ENCODE results near the gene ST6GALNAC1.

Gene ST6GALNAC1

GRCh38 chr17:76676629-76677028 is 33.1 kb upstream of the ST6GALNAC1 start:
- no peak for DNase-seq (ENCODE audit: low read depth, low spot score)

DNA sequence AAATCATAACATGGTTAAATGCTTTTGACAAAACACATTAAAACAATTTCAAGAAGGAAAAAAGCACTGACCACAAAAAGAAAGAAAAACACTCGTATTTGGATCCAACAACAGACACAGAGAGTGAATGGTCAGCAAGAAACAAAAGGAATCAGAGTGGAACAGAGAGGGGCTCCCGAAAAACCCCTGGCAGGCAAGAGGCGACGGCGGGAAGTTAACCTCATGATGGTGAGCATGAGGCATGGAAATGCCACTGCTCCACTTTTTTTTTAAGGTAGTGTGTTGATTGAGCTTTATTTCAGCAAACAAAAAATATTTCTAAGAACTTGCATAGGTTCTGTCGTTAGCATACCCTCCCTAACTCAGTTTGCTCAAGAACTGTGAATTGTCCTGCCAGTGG is 32.1 kb upstream of the ST6GALNAC1 start:
- no peak for DNase-seq (ENCODE audit: low read depth, low spot score)

DNA sequence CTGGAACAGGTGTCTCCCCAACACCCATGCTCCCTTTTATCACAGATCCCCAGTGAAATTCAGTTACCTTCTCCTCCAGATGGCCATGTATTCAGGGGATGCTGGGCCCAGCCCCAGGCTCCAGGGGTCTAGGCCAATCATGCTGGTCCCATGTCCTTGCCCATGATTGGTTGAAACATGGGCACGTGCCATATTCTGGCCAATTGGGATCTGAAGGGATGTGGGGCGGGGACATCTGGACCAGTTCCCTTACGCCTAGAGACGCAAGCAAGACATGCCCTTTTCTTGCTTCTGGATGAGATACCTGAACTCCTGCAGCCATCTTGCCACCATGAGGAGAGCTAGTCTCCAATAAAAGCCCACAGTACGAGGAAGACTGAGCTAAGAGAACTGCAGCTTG is 31.0 kb upstream of the ST6GALNAC1 start:
- no peak for DNase-seq (ENCODE audit: low read depth, low spot score)

- no peak for DNase-seq (ENCODE audit: low read depth, low spot score)
Observed at GRCh38 chr17:76673729-76674128, 30.2 kb upstream of the ST6GALNAC1 start.

DNA sequence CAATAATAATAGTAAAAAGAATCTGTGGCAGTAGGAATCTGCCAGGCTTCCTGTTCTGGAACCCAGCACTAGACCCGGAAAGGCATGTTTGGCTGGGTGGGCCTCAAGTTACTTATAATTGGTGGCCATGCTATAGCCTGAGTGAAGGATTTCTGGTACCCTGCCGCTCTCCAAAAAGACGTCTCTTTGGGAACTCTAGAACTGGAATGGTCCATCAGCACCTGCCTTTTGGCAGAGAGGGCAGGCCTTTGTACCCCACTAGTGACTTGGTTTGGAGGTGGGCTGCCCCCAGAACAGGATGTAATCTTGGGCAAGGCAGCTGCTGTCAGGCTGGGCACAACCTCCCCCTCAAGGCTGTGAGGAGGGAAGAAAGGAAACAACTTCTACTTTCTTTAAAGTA is 29.3 kb upstream of the ST6GALNAC1 start:
- no peak for DNase-seq (ENCODE audit: low read depth, low spot score)

GRCh38 chr17:76672270-76672851 is 28.8 kb upstream of the ST6GALNAC1 start:
- DNase-seq (ENCODE audit: low read depth, low spot score), result no peak

- no peak for DNase-seq (ENCODE audit: low read depth, low spot score)
Observed at GRCh38 chr17:76671912-76672262, 28.3 kb upstream of the ST6GALNAC1 start.

DNA sequence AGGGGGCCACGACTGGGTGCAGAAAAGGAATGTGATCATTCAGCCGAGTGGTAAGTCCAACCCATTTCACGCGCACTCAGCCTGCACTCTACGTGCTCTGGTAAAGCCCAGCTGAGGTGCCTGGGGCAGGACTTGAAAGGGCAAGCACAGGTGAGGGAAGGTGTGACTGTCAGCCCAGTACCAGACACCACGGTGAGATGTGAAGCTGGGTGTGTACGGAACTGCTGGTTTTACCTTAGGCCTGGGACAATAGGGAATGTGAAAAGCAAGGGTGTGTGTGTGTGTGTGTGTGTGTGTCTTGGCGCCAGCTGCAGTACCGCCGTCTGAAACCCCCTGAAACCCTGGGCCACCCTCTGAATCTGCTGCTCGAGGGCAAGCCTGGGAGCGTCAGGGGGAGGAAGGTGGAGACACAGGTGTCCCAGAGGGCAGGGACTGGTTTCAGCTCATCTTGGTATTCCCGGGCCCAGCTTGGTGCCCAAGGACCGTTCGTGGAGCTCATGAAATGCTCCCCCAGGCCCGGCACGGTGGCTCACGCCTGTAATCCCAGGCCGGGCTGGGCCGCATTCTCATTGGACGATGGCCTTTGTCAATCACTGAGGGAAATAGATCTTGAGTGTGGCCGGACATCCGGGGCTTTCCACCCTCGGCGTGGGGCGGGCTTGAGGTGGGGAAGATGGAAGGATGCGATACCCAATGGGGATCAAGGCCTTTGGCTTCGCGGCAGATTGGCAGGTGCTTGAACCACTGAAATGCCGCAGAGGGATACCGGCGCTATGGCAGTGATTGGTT is 27.8 kb upstream of the ST6GALNAC1 start:
- DNase-seq (ENCODE audit: low read depth, low spot score), result peak; percentile 100

DNA sequence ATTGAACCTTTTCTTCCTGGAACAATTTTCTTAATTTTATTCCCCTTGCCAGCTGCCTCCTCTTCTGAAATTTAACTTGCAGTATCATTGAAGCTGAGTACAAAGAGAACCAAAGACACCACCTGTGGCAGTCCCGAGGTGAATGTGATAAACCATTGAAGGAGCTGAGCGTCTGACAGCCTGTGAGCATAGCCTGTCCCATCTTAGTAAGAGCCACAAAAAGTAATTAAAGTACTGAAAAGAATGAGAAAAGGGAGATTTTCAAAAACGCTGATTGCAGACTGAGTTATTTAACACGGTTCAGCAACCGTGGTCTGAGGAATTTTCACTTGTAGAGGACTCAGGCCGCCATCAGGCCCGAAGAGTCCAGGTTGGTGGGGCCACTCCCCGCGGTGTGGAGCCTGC is 27.2 kb upstream of the ST6GALNAC1 start:
- DNase-seq (ENCODE audit: low read depth, low spot score), result no peak

DNA sequence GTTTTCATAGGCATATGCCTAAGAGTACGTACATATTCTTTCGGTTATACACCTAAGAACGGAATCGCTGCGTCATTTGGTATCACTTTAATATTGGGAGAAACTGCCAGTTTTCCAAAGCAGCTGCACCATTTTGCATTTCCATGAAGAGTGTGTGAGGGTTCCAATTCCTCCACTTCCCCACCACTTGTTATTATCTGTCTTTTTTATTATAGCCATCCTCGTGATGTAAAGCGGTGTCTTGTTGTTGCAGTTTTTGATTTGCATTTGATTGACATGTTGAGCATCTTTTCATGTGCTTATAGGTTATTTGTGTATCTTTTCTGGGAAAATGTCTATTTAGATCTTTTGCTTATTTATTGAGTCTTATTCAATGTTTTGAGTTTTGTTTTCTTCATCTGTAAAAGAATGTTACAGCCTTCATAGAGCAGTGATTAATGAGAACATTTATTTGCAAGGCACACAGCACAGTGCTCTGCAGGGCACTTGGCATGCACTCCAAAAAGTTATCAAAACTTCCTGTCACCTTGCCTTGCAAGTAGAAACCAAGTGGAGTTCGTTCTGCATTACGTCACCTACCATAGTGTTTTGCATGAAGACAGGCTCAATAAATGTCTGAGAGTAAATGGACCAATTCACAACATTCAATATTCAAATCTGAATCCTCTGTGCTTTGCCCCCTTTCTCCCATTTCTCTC is 26.6 kb upstream of the ST6GALNAC1 start:
- DNase-seq (ENCODE audit: low read depth, low spot score), result no peak

GRCh38 chr17:76667786-76668453 is 24.4 kb upstream of the ST6GALNAC1 start:
- no peak for DNase-seq (ENCODE audit: low read depth, low spot score)

DNA sequence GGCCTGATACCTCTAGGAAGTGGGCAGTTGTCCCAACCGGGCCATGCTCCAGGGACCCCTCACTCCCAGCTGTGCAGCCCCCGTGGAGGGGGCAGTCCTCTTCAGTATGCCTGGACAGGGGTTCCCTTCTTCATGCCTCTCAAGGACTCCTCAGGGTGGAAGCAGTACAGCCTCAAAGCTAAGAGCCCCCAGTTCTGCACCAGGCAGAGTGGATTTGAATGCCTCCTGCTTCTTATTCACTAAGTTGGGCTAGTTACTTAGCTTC is 23.9 kb upstream of the ST6GALNAC1 start:
- DNase-seq (ENCODE audit: low read depth, low spot score), result no peak

- DNase-seq (ENCODE audit: low read depth, low spot score), result no peak
Observed at GRCh38 chr17:76660656-76661042, 17.1 kb upstream of the ST6GALNAC1 start.

DNA sequence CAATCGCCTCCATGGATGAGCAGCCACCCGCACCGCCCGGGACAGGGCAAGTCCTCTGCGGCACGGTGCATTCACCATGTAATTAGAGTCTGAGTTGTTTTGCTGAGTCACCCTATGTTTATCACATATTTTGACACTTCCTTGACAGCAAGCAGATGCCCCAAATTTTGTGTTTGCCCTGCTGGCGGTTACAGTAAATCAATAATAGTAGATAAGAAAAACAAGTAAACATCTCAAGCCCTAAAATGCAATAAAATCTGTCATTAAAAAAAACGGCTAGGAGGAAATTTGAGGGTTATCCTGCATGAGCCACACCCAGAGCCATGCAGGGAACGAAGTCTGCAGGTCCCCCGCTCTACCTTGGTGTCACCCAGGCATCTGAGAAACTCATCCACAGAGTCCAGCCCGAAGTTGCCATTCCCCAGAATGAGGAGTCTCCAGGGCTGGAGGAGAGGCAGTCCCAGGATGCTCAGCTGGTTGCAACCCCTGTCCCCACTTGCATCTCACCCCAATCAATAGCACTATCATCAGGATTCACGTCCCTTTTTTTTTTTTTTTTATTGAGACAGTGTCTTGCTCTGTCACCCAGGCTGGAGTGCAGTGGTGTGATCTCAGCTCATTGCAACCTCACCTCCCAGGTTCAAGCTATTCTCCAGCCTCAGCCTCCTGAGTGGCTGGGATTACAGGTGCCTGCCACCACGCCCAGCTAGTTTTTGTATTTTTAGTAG is 16.5 kb upstream of the ST6GALNAC1 start:
- DNase-seq (ENCODE audit: low read depth, low spot score), result no peak

GRCh38 chr17:76658242-76658662 is 14.7 kb upstream of the ST6GALNAC1 start:
- no peak for DNase-seq (ENCODE audit: low read depth, low spot score)

- no peak for DNase-seq (ENCODE audit: low read depth, low spot score)
Observed at GRCh38 chr17:76657505-76658241, 14.1 kb upstream of the ST6GALNAC1 start.

GRCh38 chr17:76654408-76654807 is 10.9 kb upstream of the ST6GALNAC1 start:
- DNase-seq (ENCODE audit: low read depth, low spot score), result no peak

- DNase-seq (ENCODE audit: low read depth, low spot score), result no peak
Observed at GRCh38 chr17:76650504-76650903, 6.9 kb upstream of the ST6GALNAC1 start.

- DNase-seq (ENCODE audit: low read depth, low spot score), result no peak
Observed at GRCh38 chr17:76646712-76647111, 3.2 kb upstream of the ST6GALNAC1 start.

DNA sequence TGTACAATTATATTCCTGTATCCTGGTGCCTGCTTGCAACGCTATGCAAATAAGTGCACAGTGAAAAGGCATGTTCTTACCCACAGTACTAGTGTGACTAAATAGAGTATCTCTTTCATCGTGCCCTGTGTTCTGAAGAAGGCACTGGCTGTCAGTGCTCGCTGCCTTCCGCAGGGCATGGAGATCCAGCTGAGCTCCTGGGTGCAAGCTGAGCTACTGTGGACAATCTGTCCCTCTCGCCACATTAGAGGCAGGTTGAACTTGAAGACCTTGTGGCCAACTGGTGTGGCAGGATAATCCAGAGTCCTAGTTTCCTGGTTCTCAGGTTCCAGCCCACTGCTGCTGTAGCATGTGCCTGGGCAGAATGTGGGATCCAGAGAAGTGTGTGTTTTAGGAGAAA is 1.9 kb upstream of the ST6GALNAC1 start:
- no peak for DNase-seq (ENCODE audit: low read depth, low spot score)

DNA sequence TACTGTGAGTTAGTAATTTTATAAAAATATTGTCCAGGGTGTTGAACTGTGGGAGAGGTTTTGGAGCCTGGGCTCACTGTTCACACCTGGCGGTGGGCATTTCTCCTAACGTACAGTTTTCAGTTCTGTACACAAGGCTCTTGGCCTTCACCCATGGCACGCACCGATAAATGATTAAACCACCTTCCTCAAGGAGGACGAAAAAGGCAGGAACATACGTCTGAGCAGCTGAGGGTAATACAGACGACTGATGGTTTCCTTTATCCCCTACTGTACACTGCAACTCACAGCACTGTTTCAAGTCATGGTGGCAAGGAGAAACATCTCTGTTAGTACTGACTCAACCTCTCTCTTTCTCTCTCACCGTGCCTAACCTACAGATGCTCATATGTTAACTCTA is 1.4 kb upstream of the ST6GALNAC1 start:
- no peak for DNase-seq (ENCODE audit: low read depth, low spot score)

All from iPS DF 19.7 (cell line).